NCI-H524 (cell line): ENCODE measurements around the gene WDR27.
"Not testable (repeated sequence)": the region's sequence is repeated elsewhere in the genome, so short reads cannot be mapped to it uniquely, and the experiment has no call there.

Experiments
- DNase-seq, 2 experiments: peaks; one replicate each; lab custom pipeline; 2025; lab: John Stamatoyannopoulos, UW

WDR27 gene

DNA sequence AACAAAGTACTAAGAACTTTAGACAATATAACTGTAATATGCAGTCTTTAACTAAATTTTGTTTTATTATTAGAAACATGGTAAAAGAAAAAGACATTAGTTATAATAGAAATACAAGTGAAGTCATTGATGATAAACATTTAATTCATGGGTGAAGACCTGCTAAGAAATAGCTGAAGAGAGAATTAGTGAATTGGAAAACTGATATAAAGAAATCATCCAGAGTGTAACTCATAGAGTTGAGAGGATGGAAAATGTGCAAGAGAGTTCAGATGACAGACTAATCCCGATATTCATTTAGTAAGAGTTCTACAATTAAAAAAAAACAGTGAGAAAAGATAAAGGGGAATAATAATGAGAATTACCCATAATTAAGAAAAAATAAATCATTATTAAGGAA lies 227.5 kb downstream of the WDR27 start:
- DNase-seq, result no peak

- no peak for DNase-seq
Observed at GRCh38 chr6:169473663-169474062, 228.2 kb downstream of the WDR27 start.

DNA sequence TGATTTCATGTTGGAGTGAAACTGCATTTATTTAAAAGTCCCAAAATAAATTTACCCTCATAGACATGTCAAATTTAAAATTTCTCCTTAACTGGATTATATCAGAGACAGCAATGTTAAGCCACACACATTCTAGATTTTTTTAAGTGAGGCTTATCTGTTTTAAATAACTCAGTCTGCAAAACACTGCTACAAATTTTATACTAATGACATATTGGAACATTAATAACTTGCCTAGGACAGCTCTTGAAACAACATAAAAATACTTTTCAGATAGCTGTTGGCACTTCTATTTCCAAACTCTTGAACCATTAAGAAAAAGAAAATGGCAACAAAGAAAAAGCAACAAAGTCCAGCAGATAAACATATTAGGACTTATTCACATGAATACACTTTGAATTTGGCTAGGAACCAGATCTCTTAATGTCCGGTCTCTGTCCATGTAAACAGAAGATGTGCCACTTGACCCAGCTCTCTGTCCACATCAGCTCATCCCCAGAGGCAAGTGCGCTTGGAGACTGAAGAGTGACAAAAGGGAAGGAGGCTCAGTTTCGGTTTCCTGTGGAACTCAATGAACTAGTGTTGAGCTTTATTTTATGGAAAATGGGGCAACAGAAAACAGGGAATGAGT lies 228.9 kb downstream of the WDR27 start:
- DNase-seq, result no peak

DNA sequence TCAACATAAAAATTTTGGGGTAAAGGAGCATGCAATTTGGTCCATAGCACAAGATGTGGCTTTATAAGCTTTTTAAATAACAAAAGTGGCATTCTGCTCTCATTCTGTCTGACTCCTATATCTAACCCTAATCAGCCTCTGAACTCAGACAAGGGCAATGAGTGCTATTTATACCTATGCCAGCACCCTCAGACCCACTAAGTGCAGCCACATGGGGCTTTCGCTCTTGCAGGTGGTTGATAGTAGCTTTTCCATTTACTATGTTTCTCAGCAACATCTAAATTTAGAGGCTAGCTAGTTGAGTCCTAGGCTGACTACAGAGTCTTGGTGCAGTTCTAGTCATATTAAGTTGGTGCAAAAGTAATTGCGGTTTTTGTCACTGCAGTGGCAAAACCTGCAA lies 231.0 kb downstream of the WDR27 start:
- no peak for DNase-seq

DNA sequence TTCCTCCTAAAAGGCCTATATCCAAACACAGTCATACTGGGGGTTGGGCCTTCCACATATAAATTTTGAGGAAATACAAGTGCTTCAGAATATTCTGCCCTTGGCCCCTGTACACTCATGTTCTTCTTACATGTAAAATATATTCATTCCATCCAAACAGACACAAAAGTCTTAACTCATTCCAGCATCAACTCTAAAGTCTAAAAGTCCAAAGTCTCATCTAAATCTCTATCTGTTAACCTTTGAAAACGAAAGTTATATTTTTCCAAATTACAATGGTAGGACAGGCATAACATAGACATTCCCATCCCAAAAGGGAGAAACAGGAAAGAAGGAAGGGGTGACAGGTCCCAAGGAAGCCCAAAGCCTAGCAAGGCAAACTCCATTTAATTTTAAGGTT lies 232.8 kb downstream of the WDR27 start:
- DNase-seq, result no peak

- not testable (repeated sequence) for DNase-seq
Observed at GRCh38 chr6:169467755-169468154, 234.1 kb downstream of the WDR27 start.

DNA sequence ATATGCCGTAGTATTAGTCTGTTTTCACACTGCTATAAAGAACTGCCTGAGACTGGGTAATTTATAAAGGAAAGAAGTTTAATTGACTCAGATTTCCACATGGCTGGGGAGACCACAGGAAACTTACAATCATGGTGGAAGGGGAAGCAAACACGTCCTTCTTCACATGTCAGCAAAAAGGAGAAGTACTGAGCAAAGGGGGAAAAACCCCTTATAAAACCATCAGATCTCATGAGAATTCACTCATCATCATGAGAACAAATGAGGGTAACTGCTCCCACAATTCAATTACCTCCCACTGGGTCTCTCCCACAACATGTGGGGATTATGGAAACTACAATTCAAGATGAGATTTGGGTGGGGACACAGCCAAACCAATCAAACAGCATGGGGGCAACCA lies 235.6 kb downstream of the WDR27 start:
- DNase-seq, result not testable (repeated sequence)

DNA sequence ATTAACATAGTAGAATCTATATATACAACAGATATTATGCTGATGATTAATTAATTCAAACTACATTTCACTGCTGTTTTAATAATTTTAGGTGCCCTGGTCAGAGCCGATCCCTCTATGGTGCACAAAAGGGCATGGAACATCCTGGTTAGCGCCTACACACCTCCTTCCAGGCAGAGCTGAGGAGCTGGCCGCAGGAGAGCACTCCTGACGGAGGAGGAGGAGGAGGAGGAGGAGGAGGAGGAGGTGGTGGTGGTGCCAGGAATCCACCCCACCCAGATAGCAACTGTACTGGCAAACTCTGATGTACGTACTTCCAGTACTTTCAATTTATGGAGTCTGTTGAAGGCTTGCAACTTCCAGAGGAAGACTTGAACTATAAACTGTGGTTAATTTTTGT lies 244.1 kb downstream of the WDR27 start:
- no peak for DNase-seq

- no peak for DNase-seq
Observed at GRCh38 chr6:169456840-169457239, 245.0 kb downstream of the WDR27 start.

DNA sequence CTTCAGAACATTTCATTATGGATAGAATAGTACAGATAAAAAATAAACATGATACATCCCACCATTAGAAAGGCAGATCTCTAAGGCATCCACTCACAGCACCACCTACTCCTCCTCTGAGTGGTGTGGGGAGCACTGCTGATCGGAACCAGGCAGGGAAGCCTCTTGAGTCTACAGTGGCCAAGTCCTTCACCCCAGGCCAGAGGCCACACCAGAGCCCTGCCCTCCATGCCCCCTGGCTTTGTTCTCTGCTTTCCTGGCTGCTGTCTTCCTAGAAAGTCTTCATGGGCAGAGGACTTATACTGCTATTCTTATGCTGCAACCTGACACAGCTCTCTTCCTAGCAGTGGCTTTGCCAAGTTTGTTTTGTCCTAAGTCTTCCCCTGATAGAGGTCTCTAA lies 246.4 kb downstream of the WDR27 start:
- no peak for DNase-seq

DNA sequence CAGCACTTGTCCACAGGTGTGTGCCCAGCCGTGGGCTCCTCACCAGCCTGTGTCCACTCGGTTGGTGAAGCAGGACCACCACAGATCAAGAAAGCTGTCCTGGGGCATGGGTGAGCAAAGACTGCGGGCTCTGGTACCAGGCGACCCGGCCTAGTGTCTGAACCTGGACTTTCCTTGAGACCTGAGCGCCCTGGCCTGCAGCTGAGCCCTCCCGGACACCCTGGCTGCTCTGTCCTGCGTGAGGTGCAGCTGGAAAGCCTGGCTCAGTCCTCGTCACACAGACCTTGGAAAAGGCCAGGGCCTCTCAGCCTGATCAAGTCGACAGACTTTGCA lies 247.0 kb downstream of the WDR27 start:
- DNase-seq, result no peak

- DNase-seq, result no peak
Observed at GRCh38 chr6:169454204-169454871, 247.5 kb downstream of the WDR27 start.

DNA sequence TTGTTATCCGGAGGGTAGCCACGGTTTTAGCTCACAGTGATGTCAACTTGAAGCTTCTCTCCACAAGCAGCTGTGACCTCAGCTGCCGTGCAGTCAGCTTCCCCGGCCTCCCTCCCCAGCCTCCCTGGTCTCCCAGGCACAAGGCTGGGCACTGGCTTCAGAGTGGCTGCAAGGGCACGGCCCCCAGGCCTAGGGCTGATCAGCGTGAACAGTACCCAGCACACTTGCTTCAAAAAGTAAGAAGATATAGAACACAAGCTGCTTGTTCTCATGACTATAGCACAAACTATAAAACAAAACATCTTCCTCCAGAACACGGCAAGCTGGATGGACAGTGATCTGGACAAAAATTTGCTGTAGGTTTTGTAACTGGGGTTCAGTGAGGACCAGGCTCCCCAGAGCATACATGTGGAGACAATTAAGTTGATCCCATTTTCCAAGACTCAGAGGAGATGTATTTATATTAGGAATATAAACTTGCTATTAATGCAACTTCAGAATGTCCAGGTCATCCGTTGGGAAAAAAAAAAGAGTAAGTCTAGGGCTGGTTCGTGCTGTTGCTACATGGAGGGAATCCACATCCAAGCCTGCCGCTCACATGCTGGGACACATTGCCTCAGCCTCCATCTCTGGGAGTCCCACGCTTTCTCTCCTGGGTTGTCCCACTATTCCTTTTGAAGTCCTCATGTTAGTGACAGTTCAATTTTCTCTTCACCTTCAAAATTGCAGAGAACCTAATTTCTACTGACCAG lies 248.8 kb downstream of the WDR27 start:
- DNase-seq, result no peak

GRCh38 chr6:169452117-169452868 lies 249.5 kb downstream of the WDR27 start:
- DNase-seq, result peak; percentile 79 to 80

GRCh38 chr6:169451065-169451838 lies 250.6 kb downstream of the WDR27 start:
- no peak for DNase-seq

GRCh38 chr6:169450097-169450496 lies 251.7 kb downstream of the WDR27 start:
- DNase-seq, result no peak

GRCh38 chr6:169449221-169449620 lies 252.6 kb downstream of the WDR27 start:
- no peak for DNase-seq

- no peak for DNase-seq
Observed at GRCh38 chr6:169445661-169446581, 255.9 kb downstream of the WDR27 start.

- DNase-seq, result no peak
Observed at GRCh38 chr6:169445227-169445626, 256.6 kb downstream of the WDR27 start.

- no peak for DNase-seq
Observed at GRCh38 chr6:169441292-169441691, 260.5 kb downstream of the WDR27 start.

DNA sequence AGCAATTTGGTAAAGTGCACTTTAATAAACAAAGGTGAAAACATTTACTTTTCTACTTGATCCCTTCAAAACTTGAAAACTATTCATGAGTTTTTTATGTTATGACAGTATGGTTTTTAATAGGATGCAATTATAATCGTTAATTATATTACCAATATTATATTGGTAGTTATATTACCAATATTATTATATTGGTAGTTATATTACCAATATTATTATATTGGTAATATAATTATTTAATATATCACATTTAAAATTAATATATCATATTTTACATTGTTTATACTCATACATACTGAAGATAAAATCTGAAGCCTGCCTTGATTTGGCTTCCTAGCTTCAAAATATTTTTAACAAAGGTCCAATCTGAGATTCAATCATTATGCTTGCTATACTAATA lies 262.1 kb downstream of the WDR27 start:
- no peak for DNase-seq
